Neural progenitor cell (in vitro differentiated cells): Measurements from ENCODE around the gene CRIP3.

Experiments
- EZH2 ChIP-seq: fragments of 200-600 bp; sonication (generic); IDR thresholded peaks from 2 replicates; pipeline ENCODE4 v1.6.1; 2017; ENCODE audit warnings: antibody characterized with exemption, mild to moderate bottlenecking, moderate library complexity
- EZH2phosphoT487 ChIP-seq: fragments of 200-600 bp; sonication (generic); IDR thresholded peaks from 2 replicates; pipeline ENCODE4 v1.6.1; 2017; ENCODE audit warnings: antibody characterized with exemption
- TF ChIP-seq, protein P1 (sequence below): fragments of 200-600 bp; sonication (generic); IDR thresholded peaks from 2 replicates; pipeline ENCODE4 v1.5.1; 2017; ENCODE audit warnings: antibody characterized with exemption, mild to moderate bottlenecking

DNA sequence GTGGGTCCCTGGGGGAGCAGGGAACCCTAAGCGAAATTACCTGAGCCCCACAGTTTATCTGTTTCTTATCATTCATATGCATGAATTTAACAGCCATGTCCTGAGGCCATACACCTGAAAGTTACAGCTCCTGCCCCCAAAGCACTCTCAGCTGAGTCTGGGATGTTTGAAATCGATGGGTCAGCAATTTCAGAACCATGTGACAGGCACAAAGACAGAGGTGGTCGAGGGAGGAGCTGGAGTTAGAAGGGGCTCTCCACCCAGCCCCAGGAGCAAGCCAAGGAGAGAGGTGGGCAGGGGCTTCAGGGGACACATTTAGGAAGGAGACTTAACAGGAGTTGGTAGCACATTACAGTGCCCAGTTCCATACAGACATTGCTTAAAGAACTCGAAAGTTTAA lies 50.4 kb downstream of the CRIP3 start:
- TF ChIP-seq, protein P1, sequence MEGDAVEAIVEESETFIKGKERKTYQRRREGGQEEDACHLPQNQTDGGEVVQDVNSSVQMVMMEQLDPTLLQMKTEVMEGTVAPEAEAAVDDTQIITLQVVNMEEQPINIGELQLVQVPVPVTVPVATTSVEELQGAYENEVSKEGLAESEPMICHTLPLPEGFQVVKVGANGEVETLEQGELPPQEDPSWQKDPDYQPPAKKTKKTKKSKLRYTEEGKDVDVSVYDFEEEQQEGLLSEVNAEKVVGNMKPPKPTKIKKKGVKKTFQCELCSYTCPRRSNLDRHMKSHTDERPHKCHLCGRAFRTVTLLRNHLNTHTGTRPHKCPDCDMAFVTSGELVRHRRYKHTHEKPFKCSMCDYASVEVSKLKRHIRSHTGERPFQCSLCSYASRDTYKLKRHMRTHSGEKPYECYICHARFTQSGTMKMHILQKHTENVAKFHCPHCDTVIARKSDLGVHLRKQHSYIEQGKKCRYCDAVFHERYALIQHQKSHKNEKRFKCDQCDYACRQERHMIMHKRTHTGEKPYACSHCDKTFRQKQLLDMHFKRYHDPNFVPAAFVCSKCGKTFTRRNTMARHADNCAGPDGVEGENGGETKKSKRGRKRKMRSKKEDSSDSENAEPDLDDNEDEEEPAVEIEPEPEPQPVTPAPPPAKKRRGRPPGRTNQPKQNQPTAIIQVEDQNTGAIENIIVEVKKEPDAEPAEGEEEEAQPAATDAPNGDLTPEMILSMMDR: no peak
- TF ChIP-seq EZH2phosphoT487 (no peak), EZH2 (no peak)
